Liver (tissue), 9 donors: ENCODE data around the gene NKIRAS1. TPM values are rescaled to one million over a fixed set of nuclear protein-coding genes. Genes with fewer than 3 reads are reported as not detected.

Source experiments
- DNase-seq: peaks from one replicate; pipeline ENCODE4 v3.0.0-alpha.2; 2017; ENCODE audit warnings: low spot score
- H3K27ac ChIP-seq, 2 donors: one replicate each; pipeline ENCODE4 v1.7.0; 2013; ENCODE audit warnings: inconsistent platforms in 2 of 2, low read length in 2 of 2, control low read depth in 1 of 2, low read depth in 1 of 2, mild to moderate bottlenecking in 1 of 2
- H3K27me3 ChIP-seq, 4 donors: one replicate each; pipeline versions ENCODE4 v1.6.1 to v1.7.0; 2013; ENCODE audit warnings: low read length in 3 of 4, inconsistent platforms in 1 of 4, mild to moderate bottlenecking in 1 of 4, moderate library complexity in 1 of 4; ENCODE audit not compliant: control insufficient read depth in 4 of 4, insufficient read depth in 4 of 4
- H3K36me3 ChIP-seq, 4 donors: one replicate each; pipeline versions ENCODE4 v1.6.1 to v1.7.0; 2013; ENCODE audit warnings: low read length in 3 of 4, mild to moderate bottlenecking in 3 of 4, low read depth in 1 of 4, moderate library complexity in 1 of 4; ENCODE audit not compliant: control insufficient read depth in 4 of 4, insufficient read depth in 3 of 4
- H3K4me1 ChIP-seq, 4 donors: one replicate each; pipeline versions ENCODE4 v1.6.1 to v1.7.0; 2013; ENCODE audit warnings: low read length in 3 of 4, mild to moderate bottlenecking in 3 of 4, moderate library complexity in 1 of 4; ENCODE audit not compliant: control insufficient read depth in 4 of 4, insufficient read depth in 4 of 4
- H3K4me3 ChIP-seq, 3 donors: one replicate each; pipeline versions ENCODE4 v1.6.1 to v1.7.0; 2013; ENCODE audit warnings: low read length in 3 of 3, control low read depth in 1 of 3, low read depth in 1 of 3, mild to moderate bottlenecking in 1 of 3
- H3K9ac ChIP-seq, 2 donors: one replicate each; pipeline ENCODE4 v1.7.0; 2013; ENCODE audit warnings: low read length in 2 of 2, mild to moderate bottlenecking in 2 of 2, moderate library complexity in 2 of 2, control low read depth in 1 of 2, low read depth in 1 of 2
- H3K9me3 ChIP-seq, 4 donors: one replicate each; pipeline versions ENCODE4 v1.6.1 to v1.7.0; 2013; ENCODE audit warnings: low read length in 3 of 4; ENCODE audit not compliant: control insufficient read depth in 4 of 4
- ATF3 ChIP-seq: IDR thresholded peaks from 2 replicates; pipeline ENCODE4 v1.6.1; 2016; ENCODE audit warnings: antibody characterized with exemption
- EGR1 ChIP-seq, 2 donors: IDR thresholded peaks; 2 replicates each; pipeline ENCODE4 v1.6.1; 2016 to 2018; ENCODE audit warnings: antibody characterized with exemption in 2 of 2, low read depth in 2 of 2
- FOXA1 ChIP-seq: IDR thresholded peaks from 2 replicates; pipeline ENCODE4 v1.6.1; 2016; ENCODE audit warnings: antibody characterized with exemption
- FOXA2 ChIP-seq: IDR thresholded peaks from 2 replicates; pipeline ENCODE4 v1.6.1; 2016; ENCODE audit warnings: antibody characterized with exemption
- GABPA ChIP-seq, 2 donors: IDR thresholded peaks in 1 of 2; conservative IDR thresholded peaks in 1 of 2; 2 replicates each; pipeline ENCODE4 v1.6.1; 2016; ENCODE audit warnings: antibody characterized with exemption in 2 of 2, mild to moderate bottlenecking in 1 of 2, moderate library complexity in 1 of 2
- HNF4A ChIP-seq, 2 donors: conservative IDR thresholded peaks; 2 replicates each; pipeline ENCODE4 v1.6.1; 2016; ENCODE audit warnings: antibody characterized with exemption in 2 of 2, mild to moderate bottlenecking in 2 of 2
- HNF4G ChIP-seq: IDR thresholded peaks from 2 replicates; pipeline ENCODE4 v1.6.1; 2016; ENCODE audit warnings: antibody characterized with exemption
- JUND ChIP-seq, 2 donors: IDR thresholded peaks; 2 replicates each; pipeline ENCODE4 v1.6.1; 2016; ENCODE audit warnings: antibody characterized with exemption in 2 of 2
- MAX ChIP-seq: IDR thresholded peaks from 2 replicates; pipeline ENCODE4 v1.6.1; 2016; ENCODE audit warnings: antibody characterized with exemption
- NR2F2 ChIP-seq: IDR thresholded peaks from 2 replicates; pipeline ENCODE4 v1.6.1; 2016; ENCODE audit warnings: antibody characterized with exemption
- RAD21 ChIP-seq, 2 donors: IDR thresholded peaks; 2 replicates each; pipeline ENCODE4 v1.6.1; 2016; ENCODE audit warnings: antibody characterized with exemption in 2 of 2, mild to moderate bottlenecking in 2 of 2
- RXRA ChIP-seq, 2 donors: IDR thresholded peaks; 2 replicates each; pipeline ENCODE4 v1.6.1; 2017 to 2018; ENCODE audit warnings: antibody characterized with exemption in 2 of 2, mild to moderate bottlenecking in 1 of 2
- SP1 ChIP-seq: IDR thresholded peaks from 2 replicates; pipeline ENCODE4 v1.6.1; 2018; ENCODE audit warnings: antibody characterized with exemption, mild to moderate bottlenecking
- TAF1 ChIP-seq: conservative IDR thresholded peaks from 2 replicates; pipeline ENCODE4 v1.6.1; 2016; ENCODE audit warnings: antibody characterized with exemption, mild to moderate bottlenecking
- YY1 ChIP-seq: IDR thresholded peaks from 2 replicates; pipeline ENCODE4 v1.6.1; 2016; ENCODE audit warnings: antibody characterized with exemption, mild to moderate bottlenecking
- WGBS: extraction: QIAGEN DNeasy Blood & Tissue Kit; methylation state at CpG from one replicate; pipeline ENCODE4 v1.1.7; 2013; 5-methylcytosine and 5-hydroxymethylcytosine counted together
- polyA plus RNA-seq, 2 donors: library from polyadenylated mRNA; stranded (reverse) in 1 of 2; unstranded in 1 of 2; fragments of 200-250 nt in 1 of 2; fragments of >200 nt in 1 of 2; fragmentation: Nextera tagmentation in 1 of 2; extraction: Ambion mirVana in 1 of 2; gene quantifications; one replicate each; pipeline versions ENCODE4 v1.2.1 to v1.2.3, GENCODE V29; 2013 to 2015
- total RNA-seq, 2 donors: library from RNA; depleted of rRNA; stranded (reverse); fragments of >200 nt; gene quantifications; one replicate each; pipeline ENCODE4 v1.2.3, GENCODE V29; 2014
- TF ChIP-seq, protein P1 (sequence below): IDR thresholded peaks from 2 replicates; pipeline ENCODE4 v1.6.1; 2016; ENCODE audit warnings: antibody characterized with exemption
- TF ChIP-seq, protein P2 (sequence below): fragments of 150-350 bp; IDR thresholded peaks from 2 replicates; pipeline ENCODE4 v1.5.1; 2017; ENCODE audit warnings: improper control_type of control experiment, low read depth, low read length; ENCODE audit not compliant: missing input control
- TF ChIP-seq, protein P3 (sequence below): IDR thresholded peaks from 2 replicates; pipeline ENCODE4 v1.6.1; 2016; ENCODE audit warnings: antibody characterized with exemption, mild to moderate bottlenecking
- donor health status: healthy.
- donor health status: healthy.
- donor health status: healthy.
- donor health status: healthy.
- donor health status: healthy.

Gene NKIRAS1
- total and polyA plus RNA-seq, 4 donors, result 4.6 to 12.6 (median 8.4) TPM

DNA sequence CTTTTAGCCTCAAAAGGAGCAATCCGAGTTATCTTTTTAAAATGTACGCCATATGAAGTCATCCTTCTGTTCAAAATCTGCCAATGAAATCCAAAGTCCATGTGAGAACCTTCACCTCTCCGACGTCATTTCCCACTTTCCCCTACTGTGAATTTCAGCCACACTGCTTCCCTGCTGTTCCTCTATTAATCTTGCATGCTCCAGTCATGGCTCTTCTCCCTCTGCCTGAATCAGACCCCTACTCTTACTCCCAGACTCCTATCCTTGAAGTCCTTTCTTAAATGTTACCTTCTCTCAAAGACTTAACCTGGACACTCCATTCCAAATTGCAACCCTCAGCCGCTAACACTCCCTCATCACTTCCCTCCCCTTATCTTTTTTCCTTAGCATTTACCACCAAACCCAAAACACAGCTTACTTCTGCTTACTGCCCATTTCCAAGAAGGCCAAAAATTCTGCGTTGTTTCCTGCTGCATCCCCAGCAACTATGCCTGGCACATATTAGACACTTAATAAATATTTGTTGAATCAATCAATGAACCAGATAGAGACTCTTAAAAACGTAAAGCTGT lies 1.2 kb downstream of the NKIRAS1 start:
- H3K4me3 ChIP-seq, result peak overlapping the region; percentile 68 to 95 (median 95)

More for the DNA sequence above, 1.2 kb downstream of the NKIRAS1 start:
- Histone ChIP-seq H3K27ac (peak overlapping the region; percentile 88 to 96), H3K36me3 (peaks cover 0 to 11% (median 10%) of the 10 kb centered on the region in 4 donors), H3K4me1 (peaks cover 0 to 37% (median 28%) of the 10 kb centered on the region in 4 donors), H3K9ac (peak overlapping the region; percentile 94 to 97), H3K9me3 (no peaks in the 10 kb centered on the region), H3K27me3 (no peaks in the 10 kb centered on the region)
- no peak for DNase-seq
- TF ChIP-seq FOXA1 (no peak), RXRA (IDR thresholded peaks at IDR 0.05) (peak; percentile 39 to 62), RAD21 (IDR thresholded peaks at IDR 0.05) (no peak), MAX (no peak), HNF4G (peak; percentile 52), SP1 (peak; percentile 67), YY1 (peak; percentile 64), TAF1 (peak; percentile 65), NR2F2 (no peak), FOXA2 (no peak), EGR1 (IDR thresholded peaks at IDR 0.05; ENCODE audit: low read depth in 2 of 2) (no peak), HNF4A (conservative IDR thresholded peaks at IDR 0.05) (peak; percentile 78 to 86), GABPA (IDR thresholded peaks at IDR 0.05 in 1 of 2, conservative IDR thresholded peaks at IDR 0.05 in 1 of 2) (peak in 1 of 2 donors; percentile 47), ATF3 (peak; percentile 41), JUND (IDR thresholded peaks at IDR 0.05) (peak; percentile 32 to 81)
- TF ChIP-seq, protein P1, sequence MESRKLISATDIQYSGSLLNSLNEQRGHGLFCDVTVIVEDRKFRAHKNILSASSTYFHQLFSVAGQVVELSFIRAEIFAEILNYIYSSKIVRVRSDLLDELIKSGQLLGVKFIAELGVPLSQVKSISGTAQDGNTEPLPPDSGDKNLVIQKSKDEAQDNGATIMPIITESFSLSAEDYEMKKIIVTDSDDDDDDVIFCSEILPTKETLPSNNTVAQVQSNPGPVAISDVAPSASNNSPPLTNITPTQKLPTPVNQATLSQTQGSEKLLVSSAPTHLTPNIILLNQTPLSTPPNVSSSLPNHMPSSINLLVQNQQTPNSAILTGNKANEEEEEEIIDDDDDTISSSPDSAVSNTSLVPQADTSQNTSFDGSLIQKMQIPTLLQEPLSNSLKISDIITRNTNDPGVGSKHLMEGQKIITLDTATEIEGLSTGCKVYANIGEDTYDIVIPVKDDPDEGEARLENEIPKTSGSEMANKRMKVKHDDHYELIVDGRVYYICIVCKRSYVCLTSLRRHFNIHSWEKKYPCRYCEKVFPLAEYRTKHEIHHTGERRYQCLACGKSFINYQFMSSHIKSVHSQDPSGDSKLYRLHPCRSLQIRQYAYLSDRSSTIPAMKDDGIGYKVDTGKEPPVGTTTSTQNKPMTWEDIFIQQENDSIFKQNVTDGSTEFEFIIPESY, result peak; percentile 19
- TF ChIP-seq, protein P2, sequence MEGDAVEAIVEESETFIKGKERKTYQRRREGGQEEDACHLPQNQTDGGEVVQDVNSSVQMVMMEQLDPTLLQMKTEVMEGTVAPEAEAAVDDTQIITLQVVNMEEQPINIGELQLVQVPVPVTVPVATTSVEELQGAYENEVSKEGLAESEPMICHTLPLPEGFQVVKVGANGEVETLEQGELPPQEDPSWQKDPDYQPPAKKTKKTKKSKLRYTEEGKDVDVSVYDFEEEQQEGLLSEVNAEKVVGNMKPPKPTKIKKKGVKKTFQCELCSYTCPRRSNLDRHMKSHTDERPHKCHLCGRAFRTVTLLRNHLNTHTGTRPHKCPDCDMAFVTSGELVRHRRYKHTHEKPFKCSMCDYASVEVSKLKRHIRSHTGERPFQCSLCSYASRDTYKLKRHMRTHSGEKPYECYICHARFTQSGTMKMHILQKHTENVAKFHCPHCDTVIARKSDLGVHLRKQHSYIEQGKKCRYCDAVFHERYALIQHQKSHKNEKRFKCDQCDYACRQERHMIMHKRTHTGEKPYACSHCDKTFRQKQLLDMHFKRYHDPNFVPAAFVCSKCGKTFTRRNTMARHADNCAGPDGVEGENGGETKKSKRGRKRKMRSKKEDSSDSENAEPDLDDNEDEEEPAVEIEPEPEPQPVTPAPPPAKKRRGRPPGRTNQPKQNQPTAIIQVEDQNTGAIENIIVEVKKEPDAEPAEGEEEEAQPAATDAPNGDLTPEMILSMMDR, result no peak
- TF ChIP-seq, protein P3, sequence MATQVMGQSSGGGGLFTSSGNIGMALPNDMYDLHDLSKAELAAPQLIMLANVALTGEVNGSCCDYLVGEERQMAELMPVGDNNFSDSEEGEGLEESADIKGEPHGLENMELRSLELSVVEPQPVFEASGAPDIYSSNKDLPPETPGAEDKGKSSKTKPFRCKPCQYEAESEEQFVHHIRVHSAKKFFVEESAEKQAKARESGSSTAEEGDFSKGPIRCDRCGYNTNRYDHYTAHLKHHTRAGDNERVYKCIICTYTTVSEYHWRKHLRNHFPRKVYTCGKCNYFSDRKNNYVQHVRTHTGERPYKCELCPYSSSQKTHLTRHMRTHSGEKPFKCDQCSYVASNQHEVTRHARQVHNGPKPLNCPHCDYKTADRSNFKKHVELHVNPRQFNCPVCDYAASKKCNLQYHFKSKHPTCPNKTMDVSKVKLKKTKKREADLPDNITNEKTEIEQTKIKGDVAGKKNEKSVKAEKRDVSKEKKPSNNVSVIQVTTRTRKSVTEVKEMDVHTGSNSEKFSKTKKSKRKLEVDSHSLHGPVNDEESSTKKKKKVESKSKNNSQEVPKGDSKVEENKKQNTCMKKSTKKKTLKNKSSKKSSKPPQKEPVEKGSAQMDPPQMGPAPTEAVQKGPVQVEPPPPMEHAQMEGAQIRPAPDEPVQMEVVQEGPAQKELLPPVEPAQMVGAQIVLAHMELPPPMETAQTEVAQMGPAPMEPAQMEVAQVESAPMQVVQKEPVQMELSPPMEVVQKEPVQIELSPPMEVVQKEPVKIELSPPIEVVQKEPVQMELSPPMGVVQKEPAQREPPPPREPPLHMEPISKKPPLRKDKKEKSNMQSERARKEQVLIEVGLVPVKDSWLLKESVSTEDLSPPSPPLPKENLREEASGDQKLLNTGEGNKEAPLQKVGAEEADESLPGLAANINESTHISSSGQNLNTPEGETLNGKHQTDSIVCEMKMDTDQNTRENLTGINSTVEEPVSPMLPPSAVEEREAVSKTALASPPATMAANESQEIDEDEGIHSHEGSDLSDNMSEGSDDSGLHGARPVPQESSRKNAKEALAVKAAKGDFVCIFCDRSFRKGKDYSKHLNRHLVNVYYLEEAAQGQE, result peak; percentile 68
- WGBS, result 16% methylated on average over 7 of the region's 7 CpGs
